RWPE1 (cell line): ENCODE data around the gene EML5.

ENCODE experiments used
- CTCF ChIA-PET: fragments of 350-600 bp; sonication (Branson Sonifier 250); formaldehyde crosslinking; extraction: SDS; loops from one replicate; lab custom pipeline; 2021; lab: Yijun Ruan, JAX
- POLR2A ChIA-PET: fragments of 400-600 bp; formaldehyde crosslinking; extraction: SDS; loops from one replicate; lab custom pipeline; 2020; ENCODE audit warnings: antibody characterized with exemption; ENCODE audit not compliant: low non-redundant PET; lab: Yijun Ruan, JAX
- DNase-seq: peaks from one replicate; pipeline ENCODE4 v3.0.0; 2012; ENCODE audit warnings: low spot score
- H3K27ac ChIP-seq: fragments of 450-650 bp; 2 replicates; pipeline ENCODE4 v1.5.1; 2017
- CTCF ChIP-seq: fragments of 450-650 bp; conservative IDR thresholded peaks from 2 replicates; pipeline ENCODE4 v1.5.1; 2017; ENCODE audit warnings: low read depth, mild to moderate bottlenecking

Gene EML5

GRCh38 chr14:88617479-88617878 is 175.3 kb downstream of the EML5 start:
- no peak for DNase-seq
- CTCF ChIA-PET: no interaction called here
- POLR2A ChIA-PET: no interaction called here
- no peak for TF ChIP-seq CTCF
- peak overlapping the region; percentile 78 for H3K27ac ChIP-seq

- no peak for TF ChIP-seq CTCF
- peak; percentile 57 for DNase-seq
- peak overlapping the region; percentile 78 for H3K27ac ChIP-seq
- POLR2A ChIA-PET: no interaction called here
- CTCF ChIA-PET: no interaction called here
These were observed 176.1 kb downstream of the EML5 start for GRCh38 chr14:88616697-88617096.

- no peak for TF ChIP-seq CTCF
- CTCF ChIA-PET: interaction anchor here (0.6 kb wide), 1 partner anchor 57 kb away, joined by 3 read pairs; no protein-coding TSS in a partner anchor
- POLR2A ChIA-PET: no interaction called here
- peak; percentile 45 for DNase-seq
- no peak overlapping the region for H3K27ac ChIP-seq
These were observed 178.4 kb downstream of the EML5 start for GRCh38 chr14:88614218-88614907.

GRCh38 chr14:88613552-88614010 is 179.2 kb downstream of the EML5 start:
- TF ChIP-seq CTCF: no peak
- DNase-seq: peak; percentile 22
- ChIA-PET POLR2A (no interaction called here), CTCF (interaction anchor here (0.6 to 0.7 kb wide), 2 partner anchors 56 to 1569 kb away, joined by 3 to 4 read pairs; no protein-coding TSS in a partner anchor)
- H3K27ac ChIP-seq: no peak overlapping the region

- CTCF ChIA-PET: interaction anchor here (0.7 kb wide), 1 partner anchor 42 kb away, joined by 3 read pairs; no protein-coding TSS in a partner anchor
- POLR2A ChIA-PET: no interaction called here
- no peak overlapping the region for H3K27ac ChIP-seq
- TF ChIP-seq CTCF: no peak
- DNase-seq: no peak
These were observed 179.8 kb downstream of the EML5 start for GRCh38 chr14:88612981-88613380.

GRCh38 chr14:88611878-88612277 is 180.9 kb downstream of the EML5 start:
- no peak for TF ChIP-seq CTCF
- H3K27ac ChIP-seq: no peak overlapping the region
- CTCF ChIA-PET: no interaction called here
- POLR2A ChIA-PET: no interaction called here
- no peak for DNase-seq
